HL-60 (cell line): ENCODE results near the gene CLDN7.

ENCODE experiments used
- REST ChIP-seq: IDR thresholded peaks from 2 replicates; pipeline ENCODE4 v1.6.1; 2012; ENCODE audit warnings: low read depth; ENCODE audit not compliant: insufficient replicate concordance
- TF ChIP-seq, protein P1 (sequence below): IDR thresholded peaks from one replicate; pipeline ENCODE4 v1.5.1; 2011; ENCODE audit warnings: low read length, control low read depth, inconsistent platforms; ENCODE audit not compliant: insufficient read depth

GRCh38 chr17:7290166-7290565 lies 27.9 kb upstream of the CLDN7 start:
- TF ChIP-seq, protein P1, sequence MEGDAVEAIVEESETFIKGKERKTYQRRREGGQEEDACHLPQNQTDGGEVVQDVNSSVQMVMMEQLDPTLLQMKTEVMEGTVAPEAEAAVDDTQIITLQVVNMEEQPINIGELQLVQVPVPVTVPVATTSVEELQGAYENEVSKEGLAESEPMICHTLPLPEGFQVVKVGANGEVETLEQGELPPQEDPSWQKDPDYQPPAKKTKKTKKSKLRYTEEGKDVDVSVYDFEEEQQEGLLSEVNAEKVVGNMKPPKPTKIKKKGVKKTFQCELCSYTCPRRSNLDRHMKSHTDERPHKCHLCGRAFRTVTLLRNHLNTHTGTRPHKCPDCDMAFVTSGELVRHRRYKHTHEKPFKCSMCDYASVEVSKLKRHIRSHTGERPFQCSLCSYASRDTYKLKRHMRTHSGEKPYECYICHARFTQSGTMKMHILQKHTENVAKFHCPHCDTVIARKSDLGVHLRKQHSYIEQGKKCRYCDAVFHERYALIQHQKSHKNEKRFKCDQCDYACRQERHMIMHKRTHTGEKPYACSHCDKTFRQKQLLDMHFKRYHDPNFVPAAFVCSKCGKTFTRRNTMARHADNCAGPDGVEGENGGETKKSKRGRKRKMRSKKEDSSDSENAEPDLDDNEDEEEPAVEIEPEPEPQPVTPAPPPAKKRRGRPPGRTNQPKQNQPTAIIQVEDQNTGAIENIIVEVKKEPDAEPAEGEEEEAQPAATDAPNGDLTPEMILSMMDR, result no peak
- TF ChIP-seq REST, result no peak
